SU-DHL-6 (cell line): ENCODE results near the gene MAML3.

Experiments
- H2AFZ ChIP-seq: fragments of 200-600 bp; sonication (generic); 2 replicates; pipeline ENCODE4 v1.6.1; 2014; ENCODE audit warnings: low read depth, mild to moderate bottlenecking, moderate library complexity, mixed read lengths, antibody characterized with exemption, low read length; ENCODE audit not compliant: severe bottlenecking
- H3F3A ChIP-seq: fragments of 200-600 bp; shearing (Covaris generic); 2 replicates; pipeline ENCODE4 v1.6.0; 2016; ENCODE audit warnings: antibody characterized with exemption, mild to moderate bottlenecking; ENCODE audit not compliant: insufficient read depth
- H3K27ac ChIP-seq: fragments of 200-600 bp; sonication (generic); 2 replicates; pipeline ENCODE4 v1.5.1; 2016; ENCODE audit warnings: low read depth, mild to moderate bottlenecking, low read length, moderate library complexity, mixed read lengths
- H3K27me3 ChIP-seq: fragments of 200-600 bp; sonication (generic), shearing (Covaris generic); 2 replicates; pipeline ENCODE4 v1.6.0; 2014; ENCODE audit warnings: mild to moderate bottlenecking, low read length
- H3K36me3 ChIP-seq: fragments of 200-600 bp; sonication (generic); 2 replicates; pipeline ENCODE4 v1.6.1; 2014; ENCODE audit warnings: mild to moderate bottlenecking, low read length, mixed read lengths
- H3K4me2 ChIP-seq: fragments of 300-600, 200-600 bp; shearing (Covaris generic), sonication (generic); 2 replicates; pipeline ENCODE4 v1.6.0; 2014; ENCODE audit warnings: low read length, low read depth, mild to moderate bottlenecking; ENCODE audit not compliant: poor library complexity, severe bottlenecking
- H3K4me3 ChIP-seq: fragments of 200-600 bp; sonication (generic); 2 replicates; pipeline ENCODE4 v1.5.1; 2014; ENCODE audit warnings: antibody characterized with exemption, low read length, mild to moderate bottlenecking, mixed read lengths; ENCODE audit not compliant: insufficient read depth, poor library complexity, severe bottlenecking
- H3K79me2 ChIP-seq: fragments of 200-600 bp; sonication (generic); 2 replicates; pipeline ENCODE4 v1.6.1; 2014; ENCODE audit warnings: mild to moderate bottlenecking, low read length, moderate library complexity; ENCODE audit not compliant: insufficient read depth
- H3K9ac ChIP-seq: fragments of 200-600 bp; sonication (generic); 2 replicates; pipeline ENCODE4 v1.7.0; 2014; ENCODE audit warnings: mild to moderate bottlenecking, low read length
- H3K9me2 ChIP-seq: fragments of 200-600 bp; sonication (generic); replicated peaks from 2 replicates; pipeline ENCODE4 v1.6.1; 2014; ENCODE audit warnings: low read length; ENCODE audit not compliant: insufficient read depth
- H3K9me3 ChIP-seq: fragments of 200-600 bp; sonication (generic); 2 replicates; pipeline ENCODE4 v1.6.1; 2014; ENCODE audit warnings: low read length, mixed read lengths; ENCODE audit not compliant: insufficient read depth
- H4K20me1 ChIP-seq: fragments of 200-600 bp; sonication (generic); 2 replicates; pipeline ENCODE4 v1.6.1; 2014; ENCODE audit warnings: low read depth, mild to moderate bottlenecking, antibody characterized with exemption, low read length, moderate library complexity, mixed read lengths
- CTCF ChIP-seq: fragments of 200-600 bp; sonication (generic); IDR thresholded peaks from one replicate; pipeline ENCODE4 v1.5.1; 2017; ENCODE audit warnings: antibody characterized with exemption, mild to moderate bottlenecking, low read length, moderate library complexity; ENCODE audit not compliant: insufficient read depth, poor library complexity, severe bottlenecking
- EZH2phosphoT487 ChIP-seq: fragments of 200-600 bp; sonication (generic), shearing (Covaris generic); conservative IDR thresholded peaks from 2 replicates; pipeline ENCODE4 v1.6.1; 2018; ENCODE audit warnings: mild to moderate bottlenecking, antibody characterized with exemption, low read length, moderate library complexity, mixed read lengths

The MAML3 gene

DNA sequence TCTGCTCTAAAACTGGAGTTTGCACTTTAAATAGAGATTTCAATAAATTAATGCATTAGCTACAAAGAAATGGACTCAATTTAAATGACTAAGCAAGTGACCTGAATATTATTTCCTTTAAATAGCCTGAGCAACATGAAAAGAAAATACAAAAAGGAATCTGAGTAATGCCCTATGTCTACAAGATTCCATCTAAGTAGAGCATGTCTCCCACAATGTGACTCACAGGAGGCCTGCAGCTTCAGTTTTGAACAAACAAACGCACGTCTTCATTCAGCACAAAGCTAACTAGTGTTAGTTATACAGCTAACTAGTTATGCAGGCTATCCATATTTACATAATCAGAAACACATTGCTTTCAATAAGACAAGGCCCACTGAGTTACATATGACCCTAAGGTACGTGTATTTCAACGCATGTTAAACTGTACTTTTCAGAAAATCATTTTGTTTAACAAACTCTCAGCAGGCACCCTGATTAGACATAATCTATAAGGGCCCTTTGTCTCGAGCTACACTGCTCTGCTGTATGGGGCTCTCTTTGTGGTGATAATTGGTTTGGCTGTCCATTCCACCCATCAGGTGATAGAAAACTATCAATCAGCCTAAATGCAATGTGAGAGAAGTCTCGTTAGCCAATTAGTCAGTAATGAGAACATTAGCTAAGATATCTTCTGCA, 116.5 kb downstream of the MAML3 start:
- H4K20me1 ChIP-seq, result no peaks in the 10 kb centered on the region
- H3K27ac ChIP-seq, result no peak overlapping the region
- no peak overlapping the region for H3K9ac ChIP-seq
- no peaks in the 10 kb centered on the region for H3F3A ChIP-seq
- H3K27me3 ChIP-seq, result no peaks in the 10 kb centered on the region
- no peak for TF ChIP-seq EZH2phosphoT487
- TF ChIP-seq CTCF, result no peak
- no peaks in the 10 kb centered on the region for H3K9me2 ChIP-seq
- H3K4me3 ChIP-seq, result no peak overlapping the region
- H3K4me2 ChIP-seq, result no peak overlapping the region
- no peaks in the 10 kb centered on the region for H3K36me3 ChIP-seq
- H3K9me3 ChIP-seq, result no peaks in the 10 kb centered on the region
- no peaks in the 10 kb centered on the region for H3K79me2 ChIP-seq
- H2AFZ ChIP-seq, result no peak overlapping the region

- H3K9ac ChIP-seq, result no peak overlapping the region
- no peak for TF ChIP-seq CTCF
- no peak for TF ChIP-seq EZH2phosphoT487
- no peak overlapping the region for H3K4me3 ChIP-seq
- no peaks in the 10 kb centered on the region for H3K9me3 ChIP-seq
- H3K4me2 ChIP-seq, result no peak overlapping the region
- no peaks in the 10 kb centered on the region for H4K20me1 ChIP-seq
- H3K27me3 ChIP-seq, result no peaks in the 10 kb centered on the region
- H3K9me2 ChIP-seq, result no peaks in the 10 kb centered on the region
- no peaks in the 10 kb centered on the region for H3F3A ChIP-seq
- H2AFZ ChIP-seq, result no peak overlapping the region
- H3K36me3 ChIP-seq, result no peaks in the 10 kb centered on the region
- no peaks in the 10 kb centered on the region for H3K79me2 ChIP-seq
- H3K27ac ChIP-seq, result no peak overlapping the region
Measured at GRCh38 chr4:140031706-140032105, 122.3 kb downstream of the MAML3 start.

DNA sequence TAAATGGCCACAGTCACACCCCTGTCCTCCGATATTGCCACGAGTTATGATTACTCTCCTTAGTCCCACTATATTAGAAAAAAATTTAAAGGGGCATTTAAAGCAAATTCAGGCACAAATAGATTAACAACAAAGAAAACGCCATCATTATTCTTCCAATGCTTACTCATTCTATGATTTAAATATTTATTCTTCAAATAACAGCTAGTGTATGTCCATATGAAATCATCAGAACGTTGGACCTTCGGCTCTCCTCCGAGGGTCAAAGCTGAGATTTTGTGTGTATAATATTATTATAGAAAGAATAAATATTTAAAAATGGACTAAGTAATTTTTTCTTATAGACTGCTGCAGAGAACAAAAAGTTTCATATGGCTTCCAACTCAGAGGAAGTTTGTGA, 122.9 kb downstream of the MAML3 start:
- Histone ChIP-seq H3K9ac (no peak overlapping the region), H3K27ac (no peak overlapping the region), H4K20me1 (no peaks in the 10 kb centered on the region), H3K4me3 (no peak overlapping the region), H3K79me2 (no peaks in the 10 kb centered on the region), H3K36me3 (no peaks in the 10 kb centered on the region), H3K9me3 (no peaks in the 10 kb centered on the region), H3K27me3 (no peaks in the 10 kb centered on the region), H3F3A (no peaks in the 10 kb centered on the region), H2AFZ (no peak overlapping the region), H3K4me2 (no peak overlapping the region), H3K9me2 (no peaks in the 10 kb centered on the region)
- TF ChIP-seq CTCF (no peak), EZH2phosphoT487 (no peak)
